ENCODE measurements around the gene SLCO2B1. TPM values are rescaled to one million over a fixed set of nuclear protein-coding genes. Genes with fewer than 3 reads are reported as not detected.

SLCO2B1 gene
- total RNA-seq, 6 experiments from 2014 or later = not detected

DNA sequence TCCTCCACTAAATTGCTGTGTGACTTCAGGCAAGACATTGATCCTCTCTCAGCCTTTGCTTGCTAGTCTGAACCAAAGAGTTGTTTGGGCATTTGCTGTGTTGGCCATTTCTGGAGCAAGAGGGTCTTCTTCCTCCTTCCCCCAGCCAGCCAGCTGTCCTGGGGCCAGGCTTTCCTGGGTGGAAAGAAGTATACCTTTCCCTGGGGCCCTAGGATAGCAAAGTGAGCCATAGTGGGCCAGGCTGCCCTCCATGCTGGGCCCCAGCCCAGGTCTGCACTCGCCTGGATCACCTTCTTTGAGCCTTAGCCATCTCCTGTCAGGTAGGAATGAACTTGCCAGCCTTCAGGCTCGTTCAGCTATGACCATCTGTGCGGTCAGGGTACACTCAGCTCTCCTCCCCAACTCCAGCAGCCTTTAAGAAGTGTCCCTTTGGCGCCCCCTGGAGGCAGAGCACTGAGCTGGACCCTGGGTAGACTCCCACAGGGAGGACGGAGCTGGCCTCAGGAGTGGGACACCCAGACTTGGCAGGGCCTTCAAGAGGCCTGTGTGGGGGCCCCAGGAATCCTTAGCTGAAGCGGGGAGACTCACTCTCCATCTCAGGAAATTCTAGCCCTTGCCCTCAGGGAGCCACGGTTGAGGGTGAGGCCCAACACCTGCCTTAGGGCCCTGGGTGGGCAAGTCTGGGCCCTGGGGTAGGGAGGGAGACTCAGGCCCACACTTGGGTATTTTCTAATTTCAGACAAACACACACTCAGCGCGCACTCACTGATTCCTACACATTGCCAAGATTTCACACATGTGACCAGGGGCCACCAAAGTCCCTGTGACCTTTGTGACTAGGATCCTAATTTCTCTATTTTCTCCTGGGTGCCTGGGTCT, 54.0 kb downstream of the SLCO2B1 start:
- Mint-ChIP-seq H3K9me3 (no peaks in the 10 kb centered on the region), H3K27ac (no peak overlapping the region), H3K4me1 (ENCODE audit: low read depth) (no peaks in the 10 kb centered on the region), H3K36me3 (ENCODE audit: low read depth) (no peaks in the 10 kb centered on the region), H3K27me3 (ENCODE audit: insufficient read depth) (peaks cover 28% of the 10 kb centered on the region), H3K4me3 (no peak overlapping the region)
- peak; percentile 75 for DNase-seq
- TF ChIP-seq, protein P1, sequence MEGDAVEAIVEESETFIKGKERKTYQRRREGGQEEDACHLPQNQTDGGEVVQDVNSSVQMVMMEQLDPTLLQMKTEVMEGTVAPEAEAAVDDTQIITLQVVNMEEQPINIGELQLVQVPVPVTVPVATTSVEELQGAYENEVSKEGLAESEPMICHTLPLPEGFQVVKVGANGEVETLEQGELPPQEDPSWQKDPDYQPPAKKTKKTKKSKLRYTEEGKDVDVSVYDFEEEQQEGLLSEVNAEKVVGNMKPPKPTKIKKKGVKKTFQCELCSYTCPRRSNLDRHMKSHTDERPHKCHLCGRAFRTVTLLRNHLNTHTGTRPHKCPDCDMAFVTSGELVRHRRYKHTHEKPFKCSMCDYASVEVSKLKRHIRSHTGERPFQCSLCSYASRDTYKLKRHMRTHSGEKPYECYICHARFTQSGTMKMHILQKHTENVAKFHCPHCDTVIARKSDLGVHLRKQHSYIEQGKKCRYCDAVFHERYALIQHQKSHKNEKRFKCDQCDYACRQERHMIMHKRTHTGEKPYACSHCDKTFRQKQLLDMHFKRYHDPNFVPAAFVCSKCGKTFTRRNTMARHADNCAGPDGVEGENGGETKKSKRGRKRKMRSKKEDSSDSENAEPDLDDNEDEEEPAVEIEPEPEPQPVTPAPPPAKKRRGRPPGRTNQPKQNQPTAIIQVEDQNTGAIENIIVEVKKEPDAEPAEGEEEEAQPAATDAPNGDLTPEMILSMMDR (IDR thresholded peaks at IDR 0.05) = peak; percentile 96

DNA sequence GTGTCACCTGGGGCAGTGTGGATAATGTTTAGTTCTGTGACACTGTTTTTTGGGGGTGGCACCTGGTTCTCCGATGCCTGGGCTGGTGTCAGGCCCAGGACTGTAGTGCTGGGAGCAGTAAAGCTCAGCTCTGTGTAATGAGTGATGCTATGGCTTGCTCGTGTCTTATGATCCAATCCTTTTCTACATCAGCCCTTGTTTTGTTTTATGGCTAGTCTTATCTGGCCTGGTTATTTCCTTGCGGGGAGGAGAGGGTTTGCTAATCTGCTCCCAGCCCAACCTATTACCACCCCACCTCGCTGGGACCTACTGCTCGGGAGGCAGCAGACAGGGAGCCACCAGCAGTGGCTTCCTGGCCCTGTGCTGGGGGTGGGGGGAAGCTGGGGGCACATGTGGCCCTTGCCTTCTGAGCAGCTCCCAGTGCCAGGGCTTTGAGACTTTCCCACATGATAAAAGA, 54.7 kb downstream of the SLCO2B1 start:
- DNase-seq = no peak
- H3K4me3 Mint-ChIP-seq = no peak overlapping the region
- no peaks in the 10 kb centered on the region for H3K9me3 Mint-ChIP-seq
- no peaks in the 10 kb centered on the region for H3K36me3 Mint-ChIP-seq (ENCODE audit: low read depth)
- no peaks in the 10 kb centered on the region for H3K4me1 Mint-ChIP-seq (ENCODE audit: low read depth)
- TF ChIP-seq, protein P1 (IDR thresholded peaks at IDR 0.05) = no peak
- peaks cover 27% of the 10 kb centered on the region for H3K27me3 Mint-ChIP-seq (ENCODE audit: insufficient read depth)
- H3K27ac Mint-ChIP-seq = no peak overlapping the region

DNA sequence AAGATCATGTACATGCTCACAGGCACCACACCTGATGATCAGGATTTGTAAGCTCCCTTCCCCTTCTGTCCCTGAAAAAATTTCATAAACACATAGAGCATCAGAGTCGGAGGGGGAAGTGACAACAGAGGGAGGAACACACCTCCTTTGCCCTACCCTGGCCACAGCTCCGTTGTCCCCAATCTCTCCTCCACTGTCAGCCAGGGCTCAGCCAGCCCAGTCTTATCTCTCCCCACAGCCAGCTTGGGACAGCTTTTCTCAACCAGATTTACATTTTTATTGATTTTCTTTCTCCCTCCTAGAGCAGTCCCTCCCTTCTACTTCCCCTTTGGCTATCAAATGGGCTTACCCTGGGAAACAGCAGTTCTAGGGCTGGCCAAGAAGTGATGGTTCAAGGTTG, 57.5 kb downstream of the SLCO2B1 start:
- peaks cover 30% of the 10 kb centered on the region for H3K27me3 Mint-ChIP-seq (ENCODE audit: insufficient read depth)
- no peak for DNase-seq
- TF ChIP-seq, protein P1 (IDR thresholded peaks at IDR 0.05) = no peak
- H3K4me3 Mint-ChIP-seq = no peak overlapping the region
- no peaks in the 10 kb centered on the region for H3K4me1 Mint-ChIP-seq (ENCODE audit: low read depth)
- H3K9me3 Mint-ChIP-seq = no peaks in the 10 kb centered on the region
- no peak overlapping the region for H3K27ac Mint-ChIP-seq
- no peaks in the 10 kb centered on the region for H3K36me3 Mint-ChIP-seq (ENCODE audit: low read depth)

DNA sequence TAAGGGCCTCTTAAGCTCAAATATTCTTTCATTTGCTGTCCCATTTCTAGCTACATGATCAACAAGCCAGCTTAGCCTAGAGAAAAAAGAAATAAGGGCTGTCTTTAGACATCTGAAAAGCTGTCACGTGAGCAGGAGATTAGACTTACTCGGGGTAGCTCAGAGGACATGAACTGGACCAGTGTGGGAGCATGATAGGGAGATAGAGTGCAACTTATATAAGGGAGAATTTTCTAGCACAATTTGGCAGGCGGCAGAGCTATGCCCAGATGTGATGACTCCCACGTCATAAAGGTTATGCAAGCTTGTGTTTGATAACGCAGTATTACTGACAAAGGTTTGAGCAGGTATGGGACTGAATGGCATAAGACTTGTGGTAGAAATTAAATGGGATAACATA, 61.5 kb downstream of the SLCO2B1 start:
- H3K27me3 Mint-ChIP-seq (ENCODE audit: insufficient read depth) = peaks cover 17% of the 10 kb centered on the region
- H3K4me3 Mint-ChIP-seq = no peak overlapping the region
- DNase-seq = no peak
- no peaks in the 10 kb centered on the region for H3K9me3 Mint-ChIP-seq
- H3K36me3 Mint-ChIP-seq (ENCODE audit: low read depth) = no peaks in the 10 kb centered on the region
- TF ChIP-seq, protein P1 (IDR thresholded peaks at IDR 0.05) = no peak
- H3K27ac Mint-ChIP-seq = no peak overlapping the region
- no peaks in the 10 kb centered on the region for H3K4me1 Mint-ChIP-seq (ENCODE audit: low read depth)

DNA sequence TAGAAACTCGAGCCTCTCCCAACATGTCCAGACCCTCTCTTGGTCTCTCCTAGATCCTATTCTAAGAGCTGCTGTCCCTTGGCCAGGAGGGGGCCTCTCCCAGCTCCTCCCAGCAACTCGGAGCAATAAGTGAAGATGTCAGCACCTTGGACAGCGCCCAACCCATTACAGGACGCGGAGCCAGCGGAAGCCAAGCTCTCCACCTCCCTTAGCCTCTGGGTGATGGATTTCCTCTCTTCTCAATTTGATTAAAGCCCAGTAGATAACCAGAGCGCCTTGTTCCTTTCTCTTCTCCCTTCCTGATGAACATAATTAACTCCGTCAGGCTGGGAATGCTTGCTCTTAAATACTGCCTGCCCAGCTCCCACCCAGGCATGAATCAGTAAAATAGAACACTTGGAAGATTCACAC, 63.5 kb downstream of the SLCO2B1 start:
- DNase-seq = peak; percentile 67
- no peaks in the 10 kb centered on the region for H3K36me3 Mint-ChIP-seq (ENCODE audit: low read depth)
- peaks cover 28% of the 10 kb centered on the region for H3K27me3 Mint-ChIP-seq (ENCODE audit: insufficient read depth)
- no peaks in the 10 kb centered on the region for H3K4me1 Mint-ChIP-seq (ENCODE audit: low read depth)
- TF ChIP-seq, protein P1 (IDR thresholded peaks at IDR 0.05) = peak; percentile 52
- no peak overlapping the region for H3K27ac Mint-ChIP-seq
- no peak overlapping the region for H3K4me3 Mint-ChIP-seq
- no peaks in the 10 kb centered on the region for H3K9me3 Mint-ChIP-seq
